Hematopoietic multipotent progenitor cell treated with erythropoietin and hydrocortisone succinate and interleukin-3 and kit ligand, for 4 days (in vitro differentiated cells): ENCODE results near the gene NDUFS6.

Experiments used
- DNase-seq: peaks from one replicate; pipeline ENCODE4 v3.0.0-alpha.2; 2015

NDUFS6 gene

GRCh38 chr5:1856596-1857255, 55.5 kb downstream of the NDUFS6 start:
- no peak for DNase-seq

- DNase-seq = no peak
These were observed 56.0 kb downstream of the NDUFS6 start for GRCh38 chr5:1857256-1857600.

- DNase-seq = no peak
These were observed 57.2 kb downstream of the NDUFS6 start for GRCh38 chr5:1858436-1858835.

- no peak for DNase-seq
These were observed 57.9 kb downstream of the NDUFS6 start for GRCh38 chr5:1859099-1859498.

GRCh38 chr5:1860021-1860610, 58.9 kb downstream of the NDUFS6 start:
- no peak for DNase-seq

- no peak for DNase-seq
These were observed 59.7 kb downstream of the NDUFS6 start for GRCh38 chr5:1860949-1861348.

GRCh38 chr5:1864896-1865440, 63.8 kb downstream of the NDUFS6 start:
- no peak for DNase-seq

- DNase-seq = no peak
These were observed 64.3 kb downstream of the NDUFS6 start for GRCh38 chr5:1865486-1865885.
